ENCODE measurements around the gene ROBO1. TPM values are rescaled to one million over a fixed set of nuclear protein-coding genes. Genes with fewer than 3 reads are reported as not detected.
A peak's percentile ranks its signal among the peaks of the same experiment; 100 is the strongest.
"Not testable (repeated sequence)": the region's sequence is repeated elsewhere in the genome, so short reads cannot be mapped to it uniquely, and the experiment has no call there.

The ROBO1 gene
- total RNA-seq, 1 experiment from 2014 or later = 11.2 TPM

- DNase-seq (ENCODE audit: low spot score) = no peak
Measured at GRCh38 chr3:79551997-79552396, 215.8 kb downstream of the ROBO1 start.

GRCh38 chr3:79551321-79551892 lies 216.4 kb downstream of the ROBO1 start:
- DNase-seq (ENCODE audit: low spot score) = no peak

- DNase-seq (ENCODE audit: low spot score) = no peak
Measured at GRCh38 chr3:79543218-79543982, 224.4 kb downstream of the ROBO1 start.

GRCh38 chr3:79534727-79535126 lies 233.1 kb downstream of the ROBO1 start:
- no peak for DNase-seq (ENCODE audit: low spot score)

GRCh38 chr3:79531566-79532295 lies 236.1 kb downstream of the ROBO1 start:
- no peak for DNase-seq (ENCODE audit: low spot score)

- peak; percentile 48 for DNase-seq (ENCODE audit: low spot score)
Measured at GRCh38 chr3:79521221-79521848, 246.5 kb downstream of the ROBO1 start.

- DNase-seq (ENCODE audit: low spot score) = peak; percentile 19
Measured at GRCh38 chr3:79517766-79518413, 249.9 kb downstream of the ROBO1 start.

- DNase-seq (ENCODE audit: low spot score) = no peak
Measured at GRCh38 chr3:79516795-79517194, 251.0 kb downstream of the ROBO1 start.

GRCh38 chr3:79515072-79515471 lies 252.7 kb downstream of the ROBO1 start:
- no peak for DNase-seq (ENCODE audit: low spot score)

GRCh38 chr3:79514069-79514468 lies 253.7 kb downstream of the ROBO1 start:
- no peak for DNase-seq (ENCODE audit: low spot score)

GRCh38 chr3:79506751-79507150 lies 261.0 kb downstream of the ROBO1 start:
- DNase-seq (ENCODE audit: low spot score) = no peak

GRCh38 chr3:79502216-79502681 lies 265.5 kb downstream of the ROBO1 start:
- DNase-seq (ENCODE audit: low spot score) = not testable (repeated sequence)

- DNase-seq (ENCODE audit: low spot score) = peak; percentile 5
Measured at GRCh38 chr3:79497447-79498111, 270.2 kb downstream of the ROBO1 start.

- no peak for DNase-seq (ENCODE audit: low spot score)
Measured at GRCh38 chr3:79491029-79491641, 276.7 kb downstream of the ROBO1 start.

- peak; percentile 29 for DNase-seq (ENCODE audit: low spot score)
Measured at GRCh38 chr3:79490165-79491028, 277.4 kb downstream of the ROBO1 start.

- DNase-seq (ENCODE audit: low spot score) = no peak
Measured at GRCh38 chr3:79488407-79488806, 279.4 kb downstream of the ROBO1 start.

GRCh38 chr3:79480746-79481145 lies 287.1 kb downstream of the ROBO1 start:
- no peak for DNase-seq (ENCODE audit: low spot score)

- no peak for DNase-seq (ENCODE audit: low spot score)
Measured at GRCh38 chr3:79478620-79479019, 289.2 kb downstream of the ROBO1 start.

- DNase-seq (ENCODE audit: low spot score) = no peak
Measured at GRCh38 chr3:79477242-79477641, 290.6 kb downstream of the ROBO1 start.

GRCh38 chr3:79473993-79474392 lies 293.8 kb downstream of the ROBO1 start:
- DNase-seq (ENCODE audit: low spot score) = no peak
